ENCODE measurements around the gene AKAP6. TPM values are rescaled to one million over a fixed set of nuclear protein-coding genes. Genes with fewer than 3 reads are reported as not detected.

Gene AKAP6
- total RNA-seq, 2 donors from 2014 or later: 3.6 to 9.9 TPM

- no peaks in the 10 kb centered on the region for H3K9me3 ChIP-seq
- 28% methylated on average over 9 of the region's 9 CpGs for WGBS
- H3K27ac ChIP-seq: no peak overlapping the region
- no peak overlapping the region for H3K4me3 ChIP-seq
- DNase-seq (ENCODE audit: low spot score): peak; percentile 60
- peaks cover 3% of the 10 kb centered on the region for H3K4me1 ChIP-seq (replicated peaks)
- no peaks in the 10 kb centered on the region for H3K36me3 ChIP-seq
- H3K27me3 ChIP-seq (replicated peaks; ENCODE audit: insufficient read depth): no peaks in the 10 kb centered on the region
- peak; percentile 61 to 92 (median 75) for TF ChIP-seq CTCF (IDR thresholded peaks at IDR 0.05)
- TF ChIP-seq POLR2AphosphoS5 (IDR thresholded peaks at IDR 0.05): peak; percentile 58
- no peak for TF ChIP-seq POLR2A (IDR thresholded peaks at IDR 0.05)
- intact Hi-C loops (cut with DNase I): loop anchor here (5.0 kb wide), 2 partner anchors 93 to 308 kb away; no protein-coding TSS in a partner anchor
Measured at GRCh38 chr14:32560209-32560857, 231.2 kb downstream of the AKAP6 start.

- no peak for DNase-seq (ENCODE audit: low spot score)
- intact Hi-C loops (cut with DNase I): loop anchor here (5.0 kb wide), 2 partner anchors 94 to 309 kb away; no protein-coding TSS in a partner anchor
- no peak overlapping the region for H3K4me3 ChIP-seq
- no peaks in the 10 kb centered on the region for H3K9me3 ChIP-seq
- no peaks in the 10 kb centered on the region for H3K36me3 ChIP-seq
- H3K4me1 ChIP-seq (replicated peaks): peaks cover 3% of the 10 kb centered on the region
- TF ChIP-seq POLR2AphosphoS5 (IDR thresholded peaks at IDR 0.05) (no peak), POLR2A (IDR thresholded peaks at IDR 0.05) (no peak), CTCF (IDR thresholded peaks at IDR 0.05) (no peak)
- no peak overlapping the region for H3K27ac ChIP-seq
- WGBS: 5% methylated on average over 1 of the region's 1 CpG
- H3K27me3 ChIP-seq (replicated peaks; ENCODE audit: insufficient read depth): no peaks in the 10 kb centered on the region
Measured at GRCh38 chr14:32561520-32561919, 232.4 kb downstream of the AKAP6 start.

GRCh38 chr14:32564596-32564995 lies 235.5 kb downstream of the AKAP6 start:
- intact Hi-C loops (cut with DNase I): loop anchor here (5.0 kb wide), 2 partner anchors 97 to 312 kb away; no protein-coding TSS in a partner anchor
- H3K27ac ChIP-seq: peak overlapping the region; percentile 1 to 19
- H3K9me3 ChIP-seq: no peaks in the 10 kb centered on the region
- H3K36me3 ChIP-seq: no peaks in the 10 kb centered on the region
- DNase-seq (ENCODE audit: low spot score): peak; percentile 29
- peak; percentile 83 for TF ChIP-seq POLR2AphosphoS5 (IDR thresholded peaks at IDR 0.05)
- TF ChIP-seq POLR2A (IDR thresholded peaks at IDR 0.05): no peak
- TF ChIP-seq CTCF (IDR thresholded peaks at IDR 0.05): no peak
- H3K4me1 ChIP-seq (replicated peaks): peaks cover 3% of the 10 kb centered on the region
- H3K4me3 ChIP-seq: no peak overlapping the region
- H3K27me3 ChIP-seq (replicated peaks; ENCODE audit: insufficient read depth): no peaks in the 10 kb centered on the region

- Histone ChIP-seq H3K36me3 (no peaks in the 10 kb centered on the region), H3K4me3 (no peak overlapping the region), H3K4me1 (replicated peaks) (peaks cover 3% of the 10 kb centered on the region), H3K9me3 (no peaks in the 10 kb centered on the region), H3K27ac (no peak overlapping the region), H3K27me3 (replicated peaks; ENCODE audit: insufficient read depth) (no peaks in the 10 kb centered on the region)
- DNase-seq (ENCODE audit: low spot score): no peak
- intact Hi-C loops (cut with DNase I): loop anchor here (5.0 kb wide), 1 partner anchor 1667 kb away; no protein-coding TSS in a partner anchor
- TF ChIP-seq CTCF (IDR thresholded peaks at IDR 0.05): no peak
- no peak for TF ChIP-seq POLR2AphosphoS5 (IDR thresholded peaks at IDR 0.05)
- no peak for TF ChIP-seq POLR2A (IDR thresholded peaks at IDR 0.05)
Measured at GRCh38 chr14:32565256-32565655, 236.2 kb downstream of the AKAP6 start.
